ENCODE results near the gene TREH.

The TREH gene

DNA sequence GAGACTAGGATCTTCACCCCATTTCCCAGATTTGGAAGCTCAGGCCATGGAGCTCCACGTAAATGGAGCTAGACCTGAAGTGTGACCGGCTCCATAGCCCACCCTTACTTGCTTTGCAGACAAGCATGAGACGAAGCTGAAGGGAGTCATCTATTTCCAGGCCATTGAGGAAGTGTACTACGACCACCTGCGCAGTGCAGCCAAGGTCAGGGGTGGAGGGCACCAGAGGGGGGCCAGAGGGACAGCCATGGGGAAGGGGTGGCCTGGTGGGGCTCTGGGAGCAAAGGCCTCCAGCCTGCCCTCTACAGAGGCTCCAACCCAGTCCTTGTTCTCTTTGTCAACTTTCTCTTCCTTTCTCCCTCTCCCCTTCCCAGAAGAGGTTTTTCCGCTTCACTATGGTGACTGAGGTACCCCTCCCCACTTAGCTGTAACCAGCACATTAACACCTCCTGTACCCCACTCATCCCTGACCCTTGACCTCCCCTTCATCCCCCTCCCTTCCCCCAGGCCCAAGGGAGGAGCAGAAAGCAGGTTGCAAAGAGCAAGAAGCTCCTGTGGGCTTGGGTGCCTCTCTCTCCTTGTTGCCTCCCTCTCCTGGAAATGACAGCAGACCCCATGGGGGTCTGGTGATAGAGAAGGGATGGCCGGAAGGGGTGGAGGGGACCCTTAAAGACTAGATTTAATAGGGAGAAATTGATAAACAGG is 23.8 kb downstream of the TREH start:
- TF ChIP-seq, protein P1, sequence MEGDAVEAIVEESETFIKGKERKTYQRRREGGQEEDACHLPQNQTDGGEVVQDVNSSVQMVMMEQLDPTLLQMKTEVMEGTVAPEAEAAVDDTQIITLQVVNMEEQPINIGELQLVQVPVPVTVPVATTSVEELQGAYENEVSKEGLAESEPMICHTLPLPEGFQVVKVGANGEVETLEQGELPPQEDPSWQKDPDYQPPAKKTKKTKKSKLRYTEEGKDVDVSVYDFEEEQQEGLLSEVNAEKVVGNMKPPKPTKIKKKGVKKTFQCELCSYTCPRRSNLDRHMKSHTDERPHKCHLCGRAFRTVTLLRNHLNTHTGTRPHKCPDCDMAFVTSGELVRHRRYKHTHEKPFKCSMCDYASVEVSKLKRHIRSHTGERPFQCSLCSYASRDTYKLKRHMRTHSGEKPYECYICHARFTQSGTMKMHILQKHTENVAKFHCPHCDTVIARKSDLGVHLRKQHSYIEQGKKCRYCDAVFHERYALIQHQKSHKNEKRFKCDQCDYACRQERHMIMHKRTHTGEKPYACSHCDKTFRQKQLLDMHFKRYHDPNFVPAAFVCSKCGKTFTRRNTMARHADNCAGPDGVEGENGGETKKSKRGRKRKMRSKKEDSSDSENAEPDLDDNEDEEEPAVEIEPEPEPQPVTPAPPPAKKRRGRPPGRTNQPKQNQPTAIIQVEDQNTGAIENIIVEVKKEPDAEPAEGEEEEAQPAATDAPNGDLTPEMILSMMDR (IDR thresholded peaks at IDR 0.05; ENCODE audit: insufficient read depth, missing control alignments): no peak
- DNase-seq (ENCODE audit: insufficient read length, low spot score): no peak
- FAIRE-seq: no peak

DNA sequence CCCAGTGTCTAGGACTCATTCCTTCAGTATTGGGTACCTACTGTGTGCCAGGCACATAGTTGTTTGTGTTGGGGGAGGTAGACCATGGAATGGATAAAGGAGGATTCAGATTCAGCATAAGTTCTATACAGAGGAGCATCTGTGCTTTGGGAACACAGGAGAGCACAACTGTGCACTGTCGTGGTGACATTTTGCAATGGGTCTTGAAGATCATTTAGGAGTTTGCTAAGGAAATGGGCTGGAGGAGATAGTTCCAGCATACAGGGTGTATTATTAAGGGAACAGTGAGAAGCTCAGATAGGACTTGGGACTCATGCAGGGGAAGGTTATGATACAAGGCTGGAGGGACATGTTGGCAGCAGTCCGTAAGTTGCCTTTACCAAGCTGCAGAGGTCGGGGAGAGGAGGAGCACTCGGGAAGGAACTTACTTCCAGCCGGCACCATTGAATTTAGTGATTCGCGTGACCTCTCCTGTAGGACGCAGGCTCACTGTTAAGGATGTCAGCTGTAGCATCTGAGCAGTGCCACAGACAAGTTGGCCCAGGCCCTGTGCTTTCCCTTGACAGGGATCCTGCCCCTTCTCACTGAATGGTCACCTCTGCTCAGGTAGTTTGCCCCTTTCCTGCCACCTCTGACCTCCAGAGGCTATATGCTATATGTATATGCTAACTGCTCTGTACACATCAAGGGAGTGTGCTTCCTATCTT is 25.6 kb downstream of the TREH start:
- no peak for FAIRE-seq
- TF ChIP-seq, protein P1 (IDR thresholded peaks at IDR 0.05; ENCODE audit: insufficient read depth, missing control alignments): no peak

DNA sequence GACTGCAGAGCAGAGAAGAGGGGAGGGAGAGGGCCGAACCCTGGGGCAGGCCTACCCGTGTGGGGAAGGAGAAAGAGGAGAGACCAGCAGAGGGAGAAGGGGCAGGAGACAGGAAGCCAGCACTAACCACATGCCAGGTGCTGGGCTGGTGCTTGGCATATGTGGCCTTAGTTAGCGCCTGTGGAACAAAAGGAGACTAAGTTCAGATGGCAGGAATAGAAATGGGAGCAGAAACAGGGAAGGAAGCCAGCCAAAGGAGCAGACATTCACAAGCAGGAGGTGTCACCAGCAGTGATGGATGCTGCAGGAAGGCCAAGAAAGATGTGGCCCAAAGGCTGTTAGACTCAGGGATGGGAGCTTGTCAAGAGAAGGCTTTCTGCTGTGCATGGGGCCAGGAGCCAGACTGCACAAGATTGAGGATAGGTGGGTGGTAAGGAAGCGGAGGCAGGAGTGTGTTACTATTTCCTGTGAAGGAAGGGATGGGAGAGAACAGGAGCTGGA is 26.7 kb downstream of the TREH start:
- no peak for DNase-seq (ENCODE audit: insufficient read length, low spot score)
- TF ChIP-seq, protein P1 (IDR thresholded peaks at IDR 0.05; ENCODE audit: insufficient read depth, missing control alignments): no peak
- no peak for FAIRE-seq

More for the DNA sequence above, 25.6 kb downstream of the TREH start:
- DNase-seq (ENCODE audit: insufficient read length, low spot score): no peak

DNA sequence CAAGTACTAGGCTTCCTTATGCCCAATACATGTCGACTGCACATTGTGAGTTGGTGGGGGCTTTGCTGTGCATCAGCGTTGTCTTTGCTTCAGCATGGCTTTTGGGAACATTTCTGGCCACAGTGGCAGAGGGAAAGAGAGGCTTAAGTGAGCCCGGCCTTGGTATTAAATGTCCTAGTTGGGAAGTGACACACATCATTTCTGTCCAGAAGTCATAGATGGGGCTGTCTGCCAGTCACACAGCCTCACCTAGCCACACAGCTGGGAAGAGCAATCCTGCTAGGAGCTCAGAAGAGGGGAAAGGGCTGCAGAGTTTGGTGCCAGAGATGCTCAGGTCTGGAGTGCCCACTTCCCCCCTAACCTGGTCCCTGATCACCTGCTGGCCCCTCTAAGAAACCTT is 27.6 kb downstream of the TREH start:
- TF ChIP-seq, protein P1 (IDR thresholded peaks at IDR 0.05; ENCODE audit: insufficient read depth, missing control alignments): no peak
- DNase-seq (ENCODE audit: insufficient read length, low spot score) (no peak), FAIRE-seq (no peak)

DNA sequence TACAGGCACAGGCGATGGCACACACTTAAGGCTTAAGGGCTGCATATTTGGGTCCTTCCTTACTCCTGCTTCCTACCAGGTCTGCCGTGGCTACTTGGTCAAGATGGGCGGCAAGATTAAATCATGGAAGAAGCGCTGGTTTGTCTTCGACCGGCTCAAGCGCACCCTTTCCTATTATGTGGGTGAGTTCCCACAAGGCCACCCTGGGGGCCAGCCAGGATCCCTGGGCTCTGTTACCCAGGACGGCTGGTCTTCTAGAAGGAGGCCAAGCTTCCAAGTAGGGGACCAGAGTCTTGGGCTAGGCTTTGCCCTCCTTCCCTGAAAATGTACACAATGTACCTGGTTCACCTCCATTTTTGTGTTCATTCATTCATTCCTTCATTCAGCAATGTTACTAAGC is 29.1 kb downstream of the TREH start:
- FAIRE-seq (no peak), DNase-seq (ENCODE audit: insufficient read length, low spot score) (no peak)
- TF ChIP-seq, protein P1 (IDR thresholded peaks at IDR 0.05; ENCODE audit: insufficient read depth, missing control alignments): no peak

DNA sequence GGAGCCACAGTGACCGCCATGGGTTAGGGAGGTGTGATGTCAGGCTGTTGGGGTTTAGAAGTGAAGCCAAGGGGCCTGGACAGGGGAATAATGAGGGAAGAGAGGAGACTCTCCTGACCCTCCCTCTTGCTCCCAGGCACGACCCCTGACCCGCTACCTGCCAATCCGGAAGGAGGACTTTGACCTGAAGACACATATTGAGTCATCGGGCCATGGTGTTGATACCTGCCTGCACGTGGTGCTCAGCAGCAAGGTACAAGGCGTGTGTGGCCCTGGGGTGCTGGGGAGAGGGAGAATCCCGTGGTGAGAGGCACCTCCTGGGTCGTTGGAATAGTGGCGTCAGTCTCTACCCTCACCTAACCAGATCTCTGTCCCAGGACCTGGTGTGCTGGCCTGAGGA is 29.5 kb downstream of the TREH start:
- DNase-seq (ENCODE audit: insufficient read length, low spot score) (no peak), FAIRE-seq (no peak)
- TF ChIP-seq, protein P1 (IDR thresholded peaks at IDR 0.05; ENCODE audit: insufficient read depth, missing control alignments): no peak

DNA sequence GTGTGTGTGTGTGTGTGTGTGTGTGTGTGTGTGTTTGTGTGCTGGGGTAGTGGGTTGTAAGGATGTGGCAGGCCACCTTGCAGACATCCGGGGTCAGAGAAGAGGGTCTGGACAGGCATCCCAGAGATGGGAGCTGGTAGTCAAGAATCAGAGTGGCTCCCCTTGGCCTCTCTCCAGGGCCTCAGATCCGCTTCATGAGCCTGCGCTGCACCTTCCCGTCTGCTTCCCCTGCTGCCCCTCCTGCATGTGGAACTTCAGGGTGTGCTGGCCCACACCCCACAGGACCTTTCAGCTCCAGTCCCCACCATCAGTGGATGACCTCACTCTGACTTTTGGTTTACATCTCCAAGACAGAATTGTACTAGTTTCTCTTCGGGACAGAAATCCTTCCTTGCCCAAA is 31.2 kb downstream of the TREH start:
- DNase-seq (ENCODE audit: insufficient read length, low spot score) (no peak), FAIRE-seq (no peak)
- TF ChIP-seq, protein P1 (IDR thresholded peaks at IDR 0.05; ENCODE audit: insufficient read depth, missing control alignments): no peak

All from D721Med (cell line).